ENCODE data around the gene BRCC3.
A peak's percentile ranks its signal among the peaks of the same experiment; 100 is the strongest.

BRCC3 gene

DNA sequence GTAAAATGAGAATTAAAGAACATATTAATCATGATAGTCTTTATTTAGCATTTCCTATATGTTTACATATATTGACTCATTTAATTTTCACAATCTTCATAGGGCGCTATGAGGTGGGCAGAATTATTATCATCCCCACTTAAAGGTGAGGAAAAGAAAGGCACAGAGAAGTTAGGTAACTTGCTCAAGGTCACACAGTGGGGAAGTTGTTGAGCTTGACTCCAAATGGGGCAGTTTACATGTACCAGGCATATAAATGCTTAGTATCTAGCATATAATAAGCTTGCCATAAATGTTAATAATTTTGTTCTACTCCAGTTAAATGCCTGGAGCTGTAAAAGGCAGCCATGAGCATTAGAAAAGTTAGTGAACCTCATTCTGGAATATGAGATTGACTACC is 1.9 kb upstream of the BRCC3 start:
- peaks cover 25 to 40% (median 28%) of the 10 kb centered on the region in 10 experiments for H3K4me1 ChIP-seq
- peaks cover 0 to 33% (median 6%) of the 10 kb centered on the region in 11 experiments; a peak in 10 of 22 replicates for H4K20me1 ChIP-seq
- no peak overlapping the region for H3K27ac ChIP-seq
- H3K9me3 ChIP-seq (replicated peaks in 1 of 11), result peaks cover 0 to 3% (median 0%) of the 10 kb centered on the region in 11 experiments; a peak in 1 of 22 replicates
- H3K4me2 ChIP-seq, result peak overlapping the region; percentile 42 to 81 (median 70); a peak in 21 of 22 replicates
- H3K36me3 ChIP-seq, result peaks cover 0 to 12% (median 0%) of the 10 kb centered on the region in 11 experiments; a peak in 8 of 22 replicates
- peak overlapping the region in 10 of 11 experiments; percentile 79 to 91 (median 88); a peak in 15 of 22 replicates for H3K9ac ChIP-seq
- TF ChIP-seq Cebpa-rat (IDR thresholded peaks at IDR 0.05), result no peak
- peak overlapping the region in 9 of 10 experiments; percentile 59 to 75 (median 72); a peak in 16 of 20 replicates for H3K4me3 ChIP-seq
- peaks cover 48 to 92% (median 84%) of the 10 kb centered on the region in 11 experiments for H3K27me3 ChIP-seq

DNA sequence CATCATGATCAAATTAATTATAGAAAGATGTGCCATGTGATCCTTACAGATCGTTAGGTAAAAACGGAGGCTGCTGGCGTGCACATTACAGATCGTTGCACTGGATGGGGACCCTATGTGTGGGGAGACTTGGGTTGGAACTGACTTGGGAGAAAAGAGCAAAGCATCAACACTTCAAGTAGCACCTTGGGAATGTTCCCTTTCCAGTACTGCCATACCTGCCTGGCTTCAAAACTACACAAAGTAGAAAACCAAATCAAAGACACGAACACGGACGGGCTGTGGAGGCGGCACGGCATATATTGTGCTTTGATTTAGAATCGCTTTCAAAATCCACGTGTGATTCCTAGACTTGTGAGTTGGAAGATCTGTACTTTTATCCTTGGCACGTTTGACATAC is 1.3 kb upstream of the BRCC3 start:
- peaks cover 25 to 40% (median 28%) of the 10 kb centered on the region in 10 experiments for H3K4me1 ChIP-seq
- H3K9ac ChIP-seq, result peak overlapping the region; percentile 79 to 91 (median 87)

DNA sequence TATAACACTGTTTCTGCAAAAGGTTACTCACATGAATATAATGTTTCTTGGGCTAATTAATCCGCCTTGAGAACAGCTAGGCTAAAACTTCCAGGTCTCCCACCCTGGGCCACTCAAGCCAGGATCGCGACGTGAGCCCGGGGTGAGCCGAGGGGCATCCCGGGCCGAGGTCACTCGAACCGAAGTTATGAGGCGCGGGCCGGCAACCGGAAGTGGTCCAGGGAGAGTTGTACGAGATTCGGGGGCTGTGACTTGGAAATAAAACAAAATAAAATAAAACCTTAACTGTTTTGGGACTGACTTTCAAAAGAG is 689 bp upstream of the BRCC3 start:
- Histone ChIP-seq H3K27me3 (peaks cover 45 to 92% (median 81%) of the 10 kb centered on the region in 11 experiments), H3K36me3 (peaks cover 1 to 20% (median 7%) of the 10 kb centered on the region in 11 experiments; a peak in 17 of 22 replicates), H3K9ac (peak overlapping the region; percentile 79 to 91 (median 87)), H3K4me2 (peak overlapping the region; percentile 42 to 81 (median 70)), H3K27ac (peak overlapping the region; percentile 71 to 91 (median 87)), H4K20me1 (peaks cover 0 to 34% (median 6%) of the 10 kb centered on the region in 11 experiments; a peak in 9 of 22 replicates), H3K4me3 (peak overlapping the region; percentile 58 to 75 (median 72)), H3K4me1 (peaks cover 25 to 40% (median 28%) of the 10 kb centered on the region in 10 experiments), H3K9me3 (replicated peaks in 1 of 11) (peaks cover 0 to 3% (median 0%) of the 10 kb centered on the region in 11 experiments; a peak in 1 of 22 replicates)
- TF ChIP-seq Cebpa-rat (IDR thresholded peaks at IDR 0.05), result no peak

More for the DNA sequence above, 1.3 kb upstream of the BRCC3 start:
- H3K4me3 ChIP-seq, result peak overlapping the region; percentile 58 to 75 (median 72)
- H3K4me2 ChIP-seq, result peak overlapping the region; percentile 42 to 81 (median 70)
- peaks cover 0 to 3% (median 0%) of the 10 kb centered on the region in 11 experiments; a peak in 1 of 22 replicates for H3K9me3 ChIP-seq (replicated peaks in 1 of 11)
- H3K27me3 ChIP-seq, result peaks cover 45 to 92% (median 81%) of the 10 kb centered on the region in 11 experiments
- peaks cover 0 to 29% (median 6%) of the 10 kb centered on the region in 11 experiments; a peak in 10 of 22 replicates for H4K20me1 ChIP-seq
- H3K27ac ChIP-seq, result peak overlapping the region; percentile 71 to 91 (median 87); a peak in 20 of 22 replicates
- H3K36me3 ChIP-seq, result peaks cover 0 to 15% (median 1%) of the 10 kb centered on the region in 11 experiments; a peak in 11 of 22 replicates
- TF ChIP-seq Cebpa-rat (IDR thresholded peaks at IDR 0.05), result no peak

- H3K9me3 ChIP-seq (replicated peaks in 1 of 11), result peaks cover 0 to 3% (median 0%) of the 10 kb centered on the region in 11 experiments; a peak in 1 of 22 replicates
- H3K36me3 ChIP-seq, result peaks cover 13 to 31% (median 17%) of the 10 kb centered on the region in 11 experiments; a peak in 18 of 22 replicates
- TF ChIP-seq Cebpa-rat (IDR thresholded peaks at IDR 0.05), result no peak
- H3K27ac ChIP-seq, result peak overlapping the region; percentile 73 to 87 (median 84)
- peaks cover 25 to 40% (median 28%) of the 10 kb centered on the region in 10 experiments for H3K4me1 ChIP-seq
- peak overlapping the region; percentile 60 to 82 (median 74) for H3K4me2 ChIP-seq
- H3K27me3 ChIP-seq, result peaks cover 44 to 92% (median 81%) of the 10 kb centered on the region in 11 experiments
- H3K9ac ChIP-seq, result peak overlapping the region; percentile 82 to 90 (median 85)
- H3K4me3 ChIP-seq, result peak overlapping the region; percentile 61 to 75 (median 72)
- peaks cover 0 to 26% (median 4%) of the 10 kb centered on the region in 11 experiments; a peak in 8 of 22 replicates for H4K20me1 ChIP-seq
These were observed 479 bp downstream of the BRCC3 start for GRCh38 chrX:155071694-155072280.

GRCh38 chrX:155086202-155086840 is 15.0 kb downstream of the BRCC3 start:
- no peak overlapping the region for H3K4me2 ChIP-seq
- no peak overlapping the region for H3K27ac ChIP-seq
- H3K4me1 ChIP-seq, result peaks cover 0 to 9% (median 0%) of the 10 kb centered on the region in 10 experiments; a peak in 1 of 20 replicates
- no peak overlapping the region for H3K9ac ChIP-seq
- no peaks in the 10 kb centered on the region for H3K9me3 ChIP-seq (replicated peaks in 1 of 11)
- H3K4me3 ChIP-seq, result no peak overlapping the region
- H3K36me3 ChIP-seq, result peaks cover 11 to 63% (median 34%) of the 10 kb centered on the region in 11 experiments; a peak in 21 of 22 replicates
- peaks cover 0 to 4% (median 0%) of the 10 kb centered on the region in 11 experiments; a peak in 3 of 22 replicates for H4K20me1 ChIP-seq
- TF ChIP-seq Cebpa-rat (IDR thresholded peaks at IDR 0.05), result no peak
- peaks cover 30 to 100% (median 93%) of the 10 kb centered on the region in 11 experiments; a peak in 21 of 22 replicates for H3K27me3 ChIP-seq

- no peaks in the 10 kb centered on the region for H3K9me3 ChIP-seq (replicated peaks in 1 of 11)
- no peak overlapping the region for H3K4me2 ChIP-seq
- no peak overlapping the region for H3K9ac ChIP-seq
- peaks cover 11 to 64% (median 34%) of the 10 kb centered on the region in 11 experiments; a peak in 21 of 22 replicates for H3K36me3 ChIP-seq
- no peak overlapping the region for H3K27ac ChIP-seq
- peaks cover 0 to 9% (median 0%) of the 10 kb centered on the region in 10 experiments; a peak in 1 of 20 replicates for H3K4me1 ChIP-seq
- H4K20me1 ChIP-seq, result peaks cover 0 to 4% (median 0%) of the 10 kb centered on the region in 11 experiments; a peak in 4 of 22 replicates
- peaks cover 27 to 99% (median 88%) of the 10 kb centered on the region in 11 experiments for H3K27me3 ChIP-seq
- no peak overlapping the region for H3K4me3 ChIP-seq
- no peak for TF ChIP-seq Cebpa-rat (IDR thresholded peaks at IDR 0.05)
These were observed 15.8 kb downstream of the BRCC3 start for GRCh38 chrX:155086961-155087735.

GRCh38 chrX:155094468-155095061 is 23.3 kb downstream of the BRCC3 start:
- no peak overlapping the region for H3K4me3 ChIP-seq
- peaks cover 0 to 4% (median 0%) of the 10 kb centered on the region in 11 experiments; a peak in 1 of 22 replicates for H4K20me1 ChIP-seq
- peaks cover 16 to 58% (median 28%) of the 10 kb centered on the region in 11 experiments; a peak in 18 of 22 replicates for H3K36me3 ChIP-seq
- no peak overlapping the region for H3K27ac ChIP-seq
- H3K4me1 ChIP-seq, result no peaks in the 10 kb centered on the region
- peaks cover 0 to 7% (median 0%) of the 10 kb centered on the region in 11 experiments; a peak in 1 of 22 replicates for H3K9me3 ChIP-seq (replicated peaks in 1 of 11)
- no peak overlapping the region for H3K4me2 ChIP-seq
- H3K9ac ChIP-seq, result no peak overlapping the region
- TF ChIP-seq Cebpa-rat (IDR thresholded peaks at IDR 0.05), result no peak
- H3K27me3 ChIP-seq, result peaks cover 15 to 82% (median 67%) of the 10 kb centered on the region in 11 experiments

- H3K4me3 ChIP-seq, result no peak overlapping the region
- peaks cover 48 to 100% (median 83%) of the 10 kb centered on the region in 11 experiments for H3K27me3 ChIP-seq
- H3K9ac ChIP-seq, result no peak overlapping the region
- TF ChIP-seq Cebpa-rat (IDR thresholded peaks at IDR 0.05), result no peak
- H3K4me1 ChIP-seq, result no peaks in the 10 kb centered on the region
- no peak overlapping the region for H3K27ac ChIP-seq
- no peak overlapping the region for H3K4me2 ChIP-seq
- H4K20me1 ChIP-seq, result no peaks in the 10 kb centered on the region
- peaks cover 0 to 8% (median 0%) of the 10 kb centered on the region in 11 experiments; a peak in 2 of 22 replicates for H3K9me3 ChIP-seq (replicated peaks in 1 of 11)
- peaks cover 8 to 57% (median 21%) of the 10 kb centered on the region in 11 experiments; a peak in 19 of 22 replicates for H3K36me3 ChIP-seq
These were observed 34.6 kb downstream of the BRCC3 start for GRCh38 chrX:155105919-155106318.

Data from BLaER1 treated with 17β-estradiol and CSF1 and Interleukin-3, amounts not matched to agents 10 nM and 100 nM (cell line).